Cardiac muscle cell (in vitro differentiated cells and primary cell): ENCODE measurements around the gene TMEM94. TPM values are rescaled to one million over a fixed set of nuclear protein-coding genes. Genes with fewer than 3 reads are reported as not detected.
A peak's percentile ranks its signal among the peaks of the same experiment; 100 is the strongest.

Experiments used
- DNase-seq, 2 donors: peaks; one replicate each; pipeline versions ENCODE4 v3.0.0 to v3.0.0-alpha.2; 2010 to 2017; ENCODE audit warnings: low read depth in 1 of 2, low spot score in 1 of 2
- H3K27ac ChIP-seq: fragments of 200-600 bp; sonication (generic); 2 replicates; pipeline ENCODE4 v1.5.1; 2016
- H3K27me3 ChIP-seq: fragments of 200-600 bp; sonication (generic); 2 replicates; pipeline ENCODE4 v1.6.0; 2016; ENCODE audit warnings: control low read depth
- H3K36me3 ChIP-seq: fragments of 200-600 bp; sonication (generic); 2 replicates; pipeline ENCODE4 v1.5.1; 2016; ENCODE audit warnings: control low read depth
- H3K4me1 ChIP-seq: fragments of 200-600 bp; sonication (generic); 2 replicates; pipeline ENCODE4 v1.8.1; 2017; ENCODE audit warnings: low read depth, mild to moderate bottlenecking, mixed run types
- H3K4me3 ChIP-seq: fragments of 200-600 bp; sonication (generic); 2 replicates; pipeline ENCODE4 v1.5.1; 2016; ENCODE audit warnings: mild to moderate bottlenecking
- H3K9me3 ChIP-seq: fragments of 200-600 bp; sonication (generic); 2 replicates; pipeline ENCODE4 v1.5.1; 2017; ENCODE audit warnings: low read depth, mild to moderate bottlenecking, control low read depth
- CTCF ChIP-seq: IDR thresholded peaks from 2 replicates; pipeline ENCODE4 v1.5.1; 2012; ENCODE audit warnings: low read depth, mild to moderate bottlenecking, low read length
- polyA plus RNA-seq: library from polyadenylated mRNA; unstranded; fragments of >200 nt; fragmentation: Nextera tagmentation; extraction: Ambion mirVana; gene quantifications from 2 replicates; pipeline ENCODE4 v1.2.1, GENCODE V29; 2016
- total RNA-seq: library from RNA; depleted of rRNA; stranded (reverse); fragments of >200 nt; gene quantifications from 2 replicates; pipeline ENCODE4 v1.2.3, GENCODE V29; 2016

TMEM94 gene
- total and polyA plus RNA-seq, 2 experiments from 2014 or later, result 74.2 to 105 TPM

- Histone ChIP-seq H3K9me3 (no peaks in the 10 kb centered on the region), H3K4me1 (peaks cover 26% of the 10 kb centered on the region), H3K27ac (no peak overlapping the region), H3K27me3 (no peaks in the 10 kb centered on the region), H3K36me3 (no peaks in the 10 kb centered on the region), H3K4me3 (peak overlapping the region; percentile 50)
- no peak for TF ChIP-seq CTCF
- no peak for DNase-seq
Measured at GRCh38 chr17:75514299-75514918, 58.0 kb downstream of the TMEM94 start.

- Histone ChIP-seq H3K27ac (peak overlapping the region; percentile 59), H3K4me3 (peak overlapping the region; percentile 50), H3K36me3 (no peaks in the 10 kb centered on the region), H3K9me3 (no peaks in the 10 kb centered on the region), H3K4me1 (peaks cover 26% of the 10 kb centered on the region), H3K27me3 (no peaks in the 10 kb centered on the region)
- DNase-seq, result peak in 1 of 2 donors; percentile 56
- TF ChIP-seq CTCF, result no peak
Measured at GRCh38 chr17:75514919-75515495, 58.6 kb downstream of the TMEM94 start.

- peak; percentile 95 for DNase-seq
- Histone ChIP-seq H3K9me3 (no peaks in the 10 kb centered on the region), H3K27me3 (no peaks in the 10 kb centered on the region), H3K27ac (peak within 1 kb of the TSS; percentile 59), H3K4me3 (peak within 1 kb of the TSS; percentile 50), H3K36me3 (no peaks in the 10 kb centered on the region), H3K4me1 (peaks cover 26% of the 10 kb centered on the region)
- TF ChIP-seq CTCF, result peak; percentile 98
Measured at GRCh38 chr17:75515496-75516254, 59.2 kb downstream of the TMEM94 start, which contains the start of gene CASKIN2. TSS of gene CASKIN2 (minus strand) at chr17:75515537. CDS start at chr17:75513804, 1,733 bp downstream.

GRCh38 chr17:75516255-75516618 lies 59.8 kb downstream of the TMEM94 start, which contains the start of gene TSEN54:
TSS of gene TSEN54 (plus strand) at chr17:75516528. CDS start at chr17:75516561, 33 bp downstream.
- peak within 1 kb of the TSS; percentile 50 for H3K4me3 ChIP-seq
- H3K9me3 ChIP-seq, result no peaks in the 10 kb centered on the region
- no peaks in the 10 kb centered on the region for H3K27me3 ChIP-seq
- H3K4me1 ChIP-seq, result peaks cover 24% of the 10 kb centered on the region
- no peak for TF ChIP-seq CTCF
- peak; percentile 91 to 93 for DNase-seq
- H3K27ac ChIP-seq, result peak within 1 kb of the TSS; percentile 65
- H3K36me3 ChIP-seq, result peaks cover 1% of the 10 kb centered on the region

GRCh38 chr17:75516619-75517296 lies 60.3 kb downstream of the TMEM94 start:
- Histone ChIP-seq H3K27ac (peak overlapping the region; percentile 65), H3K4me1 (peaks cover 19% of the 10 kb centered on the region), H3K9me3 (no peaks in the 10 kb centered on the region), H3K36me3 (peaks cover 5% of the 10 kb centered on the region), H3K4me3 (peak overlapping the region; percentile 50), H3K27me3 (no peaks in the 10 kb centered on the region)
- TF ChIP-seq CTCF, result no peak
- peak; percentile 27 to 74 for DNase-seq
